GM15510 (cell line): ENCODE data around the gene JUP.

Experiments used
- POLR2A ChIP-seq: IDR thresholded peaks from 3 replicates; pipeline ENCODE4 v1.6.1; 2011; ENCODE audit warnings: borderline replicate concordance; ENCODE audit not compliant: insufficient read length; ENCODE audit errors: extremely low read depth

JUP gene

DNA sequence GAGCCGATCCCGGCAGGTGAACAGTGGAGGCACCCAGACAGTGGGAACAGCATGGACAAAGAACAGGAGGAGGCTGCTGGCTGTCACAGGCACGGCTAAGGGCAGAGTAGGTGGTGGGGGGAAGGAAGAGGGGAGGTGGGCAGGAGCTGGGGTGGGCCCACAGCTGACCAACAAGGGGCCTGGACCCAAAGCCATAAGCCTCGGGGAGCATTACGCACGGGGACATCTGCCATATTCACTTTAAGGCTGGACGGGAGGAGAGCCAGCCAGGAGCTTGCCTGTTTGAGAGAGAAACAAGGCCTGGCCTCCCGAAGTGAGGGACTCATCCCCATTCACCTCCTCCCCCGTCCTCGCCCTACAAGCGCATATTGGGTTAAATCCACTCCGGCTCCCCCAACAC lies 32.4 kb downstream of the JUP start:
- no peak for TF ChIP-seq POLR2A

DNA sequence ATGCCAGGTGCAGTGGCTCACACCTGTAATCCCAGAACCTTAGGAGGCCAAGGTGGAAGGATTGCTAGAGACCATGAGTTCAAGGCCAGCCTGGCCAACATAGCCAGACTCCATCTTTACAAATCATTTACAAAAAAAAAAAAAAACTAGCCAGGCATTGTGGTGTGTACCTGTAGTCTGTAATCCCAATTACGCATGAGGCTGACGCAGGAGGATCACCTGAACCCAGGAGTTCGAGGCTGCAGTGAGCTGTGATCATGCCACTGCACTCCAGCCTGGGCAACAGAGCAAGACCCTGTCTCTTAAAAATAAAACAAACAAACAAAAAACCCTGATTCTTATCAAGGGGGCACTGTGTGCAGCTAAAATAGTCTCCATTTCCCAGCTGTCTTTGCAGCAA lies 35.2 kb downstream of the JUP start:
- TF ChIP-seq POLR2A = no peak

- no peak for TF ChIP-seq POLR2A
These were observed 35.6 kb downstream of the JUP start for GRCh38 chr17:41750862-41751261.

DNA sequence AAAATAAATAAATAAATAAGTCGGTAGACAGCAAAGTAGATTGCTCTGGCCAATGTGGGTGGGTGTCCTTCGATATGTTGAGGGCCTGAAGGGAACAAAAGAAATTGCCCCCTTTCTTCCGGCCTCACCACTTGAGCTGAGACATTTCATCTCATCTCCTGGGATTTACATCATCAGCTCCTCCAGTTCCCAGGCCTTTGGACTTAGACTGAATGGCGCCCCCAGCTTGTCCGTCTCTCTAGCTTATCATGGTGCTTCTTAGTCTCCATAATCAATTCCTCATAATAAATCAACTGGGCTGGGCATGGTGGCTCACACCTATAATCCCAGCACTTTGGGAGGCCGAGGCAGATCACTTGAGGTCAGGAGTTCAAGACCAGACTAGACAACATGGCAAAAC lies 38.2 kb downstream of the JUP start:
- no peak for TF ChIP-seq POLR2A

DNA sequence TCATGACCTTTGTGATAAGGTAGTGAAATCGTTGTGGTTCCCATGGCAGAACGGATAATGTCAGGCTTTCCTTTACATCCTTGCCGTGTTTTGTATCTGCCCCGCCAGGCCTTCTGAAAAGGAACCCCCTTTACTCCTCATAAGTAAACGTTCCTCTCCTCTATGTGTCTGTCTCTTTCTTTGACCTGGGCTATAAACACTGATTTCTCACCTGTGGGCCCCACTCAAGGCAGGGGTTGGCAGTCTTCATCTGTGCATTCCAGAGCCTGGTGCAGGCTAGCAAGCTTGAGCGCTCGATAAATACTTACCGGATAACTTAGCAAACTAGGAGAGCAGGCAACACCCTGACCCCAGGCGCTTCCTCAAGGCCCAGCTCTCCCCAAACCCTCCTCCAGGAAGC lies 44.8 kb downstream of the JUP start:
- no peak for TF ChIP-seq POLR2A

DNA sequence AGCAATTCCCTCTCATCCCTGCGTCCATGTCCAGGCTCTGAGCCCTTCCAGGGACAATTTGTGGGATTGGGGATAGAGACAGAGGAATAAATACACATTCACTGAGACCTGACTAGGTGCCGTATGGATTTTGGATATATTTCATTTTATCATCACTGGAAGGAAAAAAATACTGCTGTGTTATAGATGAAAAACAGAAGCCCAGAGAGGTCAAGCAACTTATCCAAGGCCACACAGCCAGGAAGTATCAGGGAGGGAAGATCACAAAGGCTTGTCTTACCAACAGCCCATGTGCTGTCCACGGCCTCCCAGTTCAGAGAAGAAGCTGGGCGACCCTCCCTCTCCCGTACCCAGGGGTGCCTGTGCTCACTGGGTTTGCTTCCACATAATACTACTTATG lies 46.0 kb downstream of the JUP start:
- TF ChIP-seq POLR2A = no peak

GRCh38 chr17:41739661-41740352 lies 46.7 kb downstream of the JUP start:
- no peak for TF ChIP-seq POLR2A

GRCh38 chr17:41738801-41739112 lies 47.8 kb downstream of the JUP start:
- no peak for TF ChIP-seq POLR2A

- no peak for TF ChIP-seq POLR2A
These were observed 48.3 kb downstream of the JUP start for GRCh38 chr17:41738077-41738800.

DNA sequence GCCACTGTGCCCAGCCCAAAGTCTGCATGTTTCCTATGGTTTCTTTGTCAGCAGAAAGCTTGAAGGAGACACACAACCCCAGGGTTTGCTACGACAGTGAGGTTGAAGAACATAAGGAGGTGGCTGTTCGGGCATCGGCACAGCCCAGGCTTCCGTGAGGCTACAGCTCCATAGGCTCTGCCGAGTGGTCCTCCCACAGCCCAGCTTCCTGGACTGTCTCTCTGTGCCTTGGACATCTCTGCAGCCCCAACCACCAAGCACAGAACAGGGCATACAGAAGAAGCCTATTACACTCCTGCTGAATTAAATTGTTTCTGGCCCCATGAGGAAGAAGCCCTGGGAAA lies 48.9 kb downstream of the JUP start:
- TF ChIP-seq POLR2A = no peak

DNA sequence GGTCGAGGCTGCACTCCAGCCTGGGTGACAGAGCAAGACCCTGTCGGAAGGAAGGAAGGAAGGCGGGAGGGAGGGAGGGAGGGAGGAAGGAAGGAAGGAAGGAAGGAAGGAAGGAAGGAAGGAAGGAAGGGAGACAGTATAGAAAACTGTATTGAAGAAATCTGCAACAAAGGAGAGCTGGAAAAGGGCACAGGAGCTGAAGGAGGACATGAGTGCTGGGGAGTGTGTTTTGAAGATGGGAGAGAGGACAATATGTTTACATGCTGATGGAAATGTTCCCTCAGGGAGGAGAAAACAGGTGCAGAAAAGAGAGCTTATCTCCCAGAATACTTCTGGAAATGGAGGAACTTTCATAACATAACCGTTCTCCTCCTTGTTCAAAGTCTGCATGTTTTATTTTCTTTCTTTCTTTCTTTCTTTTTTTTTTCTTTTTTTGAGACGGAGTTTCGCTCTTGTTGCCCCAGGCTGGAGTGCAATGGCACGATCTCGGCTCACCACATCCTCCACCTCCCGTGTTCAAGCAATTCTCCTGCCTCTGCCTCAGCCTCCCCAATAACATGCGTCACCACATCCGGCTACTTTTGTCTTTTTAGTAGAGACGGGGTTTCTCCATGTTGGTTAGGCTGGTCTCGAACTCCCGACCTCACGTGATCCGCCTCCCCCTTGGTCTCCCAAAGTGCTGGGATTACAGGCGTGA lies 49.4 kb downstream of the JUP start:
- TF ChIP-seq POLR2A = no peak

GRCh38 chr17:41735744-41736143 lies 50.8 kb downstream of the JUP start:
- TF ChIP-seq POLR2A = no peak

- no peak for TF ChIP-seq POLR2A
These were observed 51.6 kb downstream of the JUP start for GRCh38 chr17:41734949-41735313.

DNA sequence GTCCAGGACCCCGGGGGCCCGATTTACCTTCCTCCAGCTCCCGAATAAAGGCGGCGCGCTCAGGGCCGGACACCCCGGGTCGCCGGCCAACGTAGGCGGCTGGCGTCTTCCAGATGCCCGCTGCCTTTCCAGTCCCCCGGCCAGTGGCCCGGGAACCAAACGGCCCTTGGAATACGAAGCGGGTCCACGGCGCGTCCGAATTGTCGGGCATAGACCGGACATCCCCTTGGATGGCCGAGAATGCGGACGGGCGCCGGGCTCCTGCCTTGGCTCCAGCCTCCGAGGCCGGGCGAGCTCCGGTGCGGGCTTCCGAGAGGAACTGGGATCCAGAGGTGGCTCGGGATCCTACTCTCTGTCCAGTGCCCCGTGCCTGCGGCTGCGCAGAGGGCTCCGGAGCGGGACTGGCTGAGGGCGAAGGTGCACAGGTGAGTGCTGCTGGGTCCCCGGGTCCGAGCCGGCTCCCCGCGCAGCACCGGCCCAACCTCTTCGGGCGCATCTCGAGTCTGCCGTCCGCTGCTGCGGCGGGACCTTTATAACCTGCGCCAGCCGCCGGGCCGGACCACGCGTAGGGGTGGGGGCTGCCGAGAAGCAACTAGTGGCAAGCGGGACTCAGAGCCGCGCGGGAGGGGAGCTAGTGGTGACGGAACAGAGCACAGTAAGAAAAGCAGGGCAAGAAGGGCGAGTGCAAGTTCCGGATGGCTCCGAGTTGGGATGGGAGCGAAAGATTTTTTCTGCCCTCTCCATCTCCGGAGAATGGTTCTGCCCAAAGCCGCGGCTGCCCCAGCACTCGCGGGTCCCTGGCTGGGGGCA lies 52.2 kb downstream of the JUP start, which contains the start of gene HAP1:
Gene HAP1, minus strand, starts transcription at position 505 of the 810 bp plus-strand sequence. Its CDS starts 9 bp downstream, at position 496.
- no peak for TF ChIP-seq POLR2A
